HepG2 (cell line): ENCODE measurements around the gene WWP2. TPM values are rescaled to one million over a fixed set of nuclear protein-coding genes. Genes with fewer than 3 reads are reported as not detected.

Experiments
- ATAC-seq: fragments of 200-7000 bp; cut with Tn5 transposase; 3 replicates; pipeline ENCODE4 v1.9.1; 2020; ENCODE audit warnings: mild to moderate bottlenecking, moderate library complexity
- BruUV-seq: library from RNA; stranded (reverse); fragments of 400-500 nt; replicated peaks from 2 replicates; lab custom pipeline; 2021; lab: Mats Ljungman, UMichigan
- CTCF ChIA-PET: fragments of 300-600 bp; formaldehyde crosslinking; extraction: SDS; loops from one replicate; lab custom pipeline; 2021; ENCODE audit warnings: low total read pairs, inconsistent platforms, low intra/inter-chr PET ratio; lab: Yijun Ruan, JAX
- POLR2A ChIA-PET: fragments of 350-600 bp; sonication (Branson Sonifier 250); formaldehyde crosslinking; loops from one replicate; lab custom pipeline; 2020; ENCODE audit warnings: antibody characterized with exemption, inconsistent platforms; lab: Yijun Ruan, JAX
- DNase-seq: peaks from one replicate; pipeline ENCODE4 v3.0.0-alpha.2; 2015; ENCODE audit warnings: low spot score
- FAIRE-seq: peaks from 3 replicates; lab custom pipeline; 2011; peaks lifted over from hg19 to GRCh38; lab: Jason Lieb, UNC
- H2AFZ ChIP-seq: one replicate; pipeline ENCODE4 v1.6.1; 2011; ENCODE audit warnings: low read length, inconsistent platforms
- H3K27ac ChIP-seq: fragments of 300-600 bp; 3 replicates; pipeline ENCODE4 v1.8.0; 2011; ENCODE audit warnings: mixed run types, mild to moderate bottlenecking, mixed read lengths, low read length, inconsistent platforms; ENCODE audit not compliant: insufficient read depth; ENCODE audit errors: extremely low read length
- H3K27me3 ChIP-seq, 2 experiments: fragments of 200-600 bp in 1 of 2; 2 replicates in 1 of 2; 3 replicates in 1 of 2; pipeline versions ENCODE4 v1.6.0 to v1.8.0; 2011; ENCODE audit warnings: low read length in 2 of 2, mild to moderate bottlenecking in 2 of 2, moderate library complexity in 2 of 2, inconsistent platforms in 1 of 2; ENCODE audit not compliant: insufficient read depth in 2 of 2, control insufficient read depth in 1 of 2
- H3K36me3 ChIP-seq, 2 experiments: fragments of 200-600 bp in 1 of 2; replicated peaks in 1 of 2; 2 replicates in 1 of 2; 3 replicates in 1 of 2; pipeline versions ENCODE4 v1.5.1 to v1.8.0; 2011; ENCODE audit warnings: low read length in 2 of 2, inconsistent platforms in 1 of 2; ENCODE audit not compliant: insufficient read depth in 2 of 2, control insufficient read depth in 1 of 2
- H3K4me1 ChIP-seq: 2 replicates; pipeline ENCODE4 v1.5.1; 2012; ENCODE audit warnings: low read length, inconsistent platforms; ENCODE audit not compliant: insufficient read depth
- H3K4me2 ChIP-seq: 2 replicates; pipeline ENCODE4 v1.6.0; 2011; ENCODE audit warnings: low read depth, low read length, inconsistent platforms
- H3K4me3 ChIP-seq, 3 experiments: fragments of 200-600 bp in 1 of 3; sonication (generic), shearing (Covaris generic) in 1 of 3; replicated peaks in 1 of 3; 2 replicates each; pipeline ENCODE4 v1.5.1; 2011 to 2016; ENCODE audit warnings: low read length in 3 of 3, inconsistent platforms in 2 of 3, low read depth in 2 of 3, mild to moderate bottlenecking in 2 of 3, control low read depth in 1 of 3, mixed read lengths in 1 of 3; ENCODE audit not compliant: insufficient read depth in 1 of 3
- H3K79me2 ChIP-seq: one replicate; pipeline ENCODE4 v1.6.1; 2011; ENCODE audit warnings: low read length, inconsistent platforms; ENCODE audit not compliant: insufficient read depth
- H3K9ac ChIP-seq: 2 replicates; pipeline ENCODE4 v1.6.0; 2011; ENCODE audit warnings: mild to moderate bottlenecking, low read depth, low read length, inconsistent platforms; ENCODE audit not compliant: insufficient read depth
- H3K9me3 ChIP-seq: 2 replicates; pipeline ENCODE4 v1.5.1; 2012; ENCODE audit warnings: mild to moderate bottlenecking, low read length
- H4K20me1 ChIP-seq: 2 replicates; pipeline ENCODE4 v1.6.0; 2011; ENCODE audit warnings: inconsistent platforms, mild to moderate bottlenecking, low read length, moderate library complexity; ENCODE audit not compliant: insufficient read depth
- CBFB ChIP-seq: sonication (generic); formaldehyde crosslinking; IDR thresholded peaks from 2 replicates; pipeline ENCODE4 v1.4.0; 2020; ENCODE audit warnings: missing genetic modification reagents
- FOXA1 ChIP-seq, 2 experiments: fragments of 450-650 bp in 1 of 2; sonication (generic) in 1 of 2; formaldehyde crosslinking in 1 of 2; IDR thresholded peaks; 2 replicates each; pipeline versions ENCODE4 v1.4.0 to v1.6.1; 2016 to 2020; ENCODE audit warnings: missing genetic modification reagents in 1 of 2
- ISX ChIP-seq: sonication (generic); formaldehyde crosslinking; conservative IDR thresholded peaks from 2 replicates; pipeline ENCODE4 v1.5.0; 2020; ENCODE audit warnings: missing genetic modification reagents
- JDP2 ChIP-seq: sonication (generic); formaldehyde crosslinking; IDR thresholded peaks from 2 replicates; pipeline ENCODE4 v1.8.1; 2022; ENCODE audit warnings: missing genetic modification reagents, borderline replicate concordance
- KDM6A ChIP-seq: IDR thresholded peaks from 2 replicates; pipeline ENCODE4 v1.6.1; 2016; ENCODE audit warnings: low read depth
- NCOA1 ChIP-seq: sonication (generic); formaldehyde crosslinking; IDR thresholded peaks from 2 replicates; pipeline ENCODE4 v1.9.0; 2021; ENCODE audit warnings: missing genetic modification reagents
- NCOR1 ChIP-seq: fragments of 200-600 bp; sonication (generic); IDR thresholded peaks from 2 replicates; pipeline ENCODE4 v1.7.0; 2017; ENCODE audit warnings: antibody characterized with exemption, low read length, borderline replicate concordance
- PRMT3 ChIP-seq: sonication (generic); formaldehyde crosslinking; IDR thresholded peaks from 2 replicates; pipeline ENCODE4 v1.8.1; 2022; ENCODE audit warnings: low read depth, mild to moderate bottlenecking, moderate library complexity, missing genetic modification reagents, borderline replicate concordance
- SAFB2 ChIP-seq: sonication (generic); formaldehyde crosslinking; IDR thresholded peaks from 2 replicates; pipeline ENCODE4 v1.5.1; 2020; ENCODE audit warnings: missing genetic modification reagents, low read depth, mild to moderate bottlenecking, borderline replicate concordance
- SNAPC5 ChIP-seq: sonication (generic); formaldehyde crosslinking; IDR thresholded peaks from 2 replicates; pipeline ENCODE4 v1.8.1; 2023; ENCODE audit warnings: mild to moderate bottlenecking, missing genetic modification reagents, borderline replicate concordance
- SRF ChIP-seq: IDR thresholded peaks from 2 replicates; pipeline ENCODE4 v1.6.1; 2011; ENCODE audit warnings: mild to moderate bottlenecking, low read depth, low read length, moderate library complexity
- TCF7L2 ChIP-seq: IDR thresholded peaks from 2 replicates; pipeline ENCODE4 v1.6.1; 2011; ENCODE audit warnings: mild to moderate bottlenecking, low read depth, low read length, moderate library complexity
- TSC22D2 ChIP-seq: sonication (generic); formaldehyde crosslinking; IDR thresholded peaks from 2 replicates; pipeline ENCODE4 v1.5.1; 2020; ENCODE audit warnings: missing genetic modification reagents, mild to moderate bottlenecking, borderline replicate concordance
- ZNF34 ChIP-seq: sonication (generic); formaldehyde crosslinking; IDR thresholded peaks from 2 replicates; pipeline ENCODE4 v1.4.0; 2020; ENCODE audit warnings: mild to moderate bottlenecking, missing genetic modification reagents, borderline replicate concordance
- ZNF350 ChIP-seq: sonication (generic); formaldehyde crosslinking; IDR thresholded peaks from 2 replicates; pipeline ENCODE4 v1.4.0; 2020; ENCODE audit warnings: mild to moderate bottlenecking, low read depth, missing genetic modification reagents, borderline replicate concordance
- ZNF367 ChIP-seq: sonication (generic); formaldehyde crosslinking; IDR thresholded peaks from 2 replicates; pipeline ENCODE4 v1.4.0; 2020; ENCODE audit warnings: missing genetic modification reagents, borderline replicate concordance
- ZNF737 ChIP-seq: sonication (generic); formaldehyde crosslinking; IDR thresholded peaks from 2 replicates; pipeline ENCODE4 v1.5.0; 2020; ENCODE audit warnings: missing genetic modification reagents, mild to moderate bottlenecking, borderline replicate concordance
- ZNF772 ChIP-seq: sonication (generic); formaldehyde crosslinking; IDR thresholded peaks from 2 replicates; pipeline ENCODE4 v1.5.0; 2020; ENCODE audit warnings: mild to moderate bottlenecking, missing genetic modification reagents
- ZNF790 ChIP-seq: sonication (generic); formaldehyde crosslinking; IDR thresholded peaks from 2 replicates; pipeline ENCODE4 v1.8.0; 2022; ENCODE audit warnings: missing genetic modification reagents, mild to moderate bottlenecking, borderline replicate concordance
- ZSCAN20 ChIP-seq: sonication (generic); formaldehyde crosslinking; IDR thresholded peaks from 2 replicates; pipeline ENCODE4 v1.4.0; 2020; ENCODE audit warnings: missing genetic modification reagents, mild to moderate bottlenecking, borderline replicate concordance
- WGBS: methylation state at CpG from one replicate; pipeline ENCODE4 v1.1.6; 2017; ENCODE audit warnings: low lambda C conversion rate; 5-methylcytosine and 5-hydroxymethylcytosine counted together
- in situ Hi-C: cut with HindIII; loops from 2 replicates; pipeline ENCODE4 v1.10.0; 2017; ENCODE audit warnings: low pct_unique_long_range_greater_than_20kb; ENCODE audit not compliant: extremely low pct_ligation_motif_present
- intact Hi-C: fragments of 100-400 bp; cut with micrococcal nuclease; formaldehyde crosslinking; loops from one replicate; pipeline ENCODE4 v1.10.0; 2022; ENCODE audit not compliant: unreplicated experiment
- polyA plus RNA-seq, 8 experiments: library from polyadenylated mRNA; depleted of rRNA in 3 of 8; stranded (reverse) in 7 of 8; unstranded in 1 of 8; fragments of >200 nt; fragmentation: Illumina TruSeq in 4 of 8; extraction: Trizol in 4 of 8; gene quantifications; 2 replicates each; pipeline versions ENCODE4 v1.2.1 to v1.2.3, GENCODE V29; 2011 to 2016; ENCODE audit warnings: low read depth in 4 of 8, missing spikeins in 1 of 8, mixed read lengths in 1 of 8; ENCODE audit not compliant: insufficient read depth in 1 of 8
- total RNA-seq, 5 experiments: library from RNA; depleted of rRNA; stranded (reverse); fragments of >200 nt; fragmentation: Illumina TruSeq; extraction: Trizol; gene quantifications; 2 replicates each; pipeline ENCODE4 v1.2.3, GENCODE V29; 2016; ENCODE audit warnings: low read depth in 1 of 5
- TF ChIP-seq, protein P1 (sequence below): sonication (generic); formaldehyde crosslinking; IDR thresholded peaks from 2 replicates; pipeline ENCODE4 v1.4.0; 2020; ENCODE audit warnings: mild to moderate bottlenecking, missing genetic modification reagents
- TF ChIP-seq, protein P2 (sequence below): sonication (generic); formaldehyde crosslinking; IDR thresholded peaks from 2 replicates; pipeline ENCODE4 v1.8.0; 2022; ENCODE audit warnings: missing genetic modification reagents, low read depth, mild to moderate bottlenecking, borderline replicate concordance
- TF ChIP-seq, protein P3 (sequence below): sonication (generic); formaldehyde crosslinking; IDR thresholded peaks from 2 replicates; pipeline ENCODE4 v1.4.0; 2020; ENCODE audit warnings: mild to moderate bottlenecking, missing genetic modification reagents

WWP2 gene
- total and polyA plus RNA-seq, 2 of the 13 experiments (the other 11 are each of a cell fraction or from before 2014, with no cell fraction given), result 11.4 to 28.2 TPM

DNA sequence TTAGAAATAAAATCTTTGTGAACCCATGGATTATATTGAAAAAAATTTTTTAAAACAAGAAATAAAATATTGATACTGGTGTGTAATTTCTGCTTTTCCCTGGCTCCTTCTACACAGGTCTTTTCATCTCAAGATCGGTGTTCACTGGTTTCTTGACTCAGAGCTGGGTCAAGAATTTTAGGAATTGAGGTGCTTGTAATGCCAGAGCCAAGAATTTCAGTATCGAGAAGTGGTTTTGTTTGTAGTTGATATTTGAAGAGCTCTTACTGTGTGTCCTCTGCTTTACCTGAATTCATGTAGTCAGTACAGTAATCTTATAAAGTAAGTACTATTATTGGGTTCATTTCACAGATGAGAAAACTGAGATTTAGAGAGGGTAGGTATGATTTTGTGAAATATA is 7.3 kb downstream of the WWP2 start (continued):
- TF ChIP-seq ZNF790 (CRISPR knock-in tag), result no peak
- TF ChIP-seq, protein P1, sequence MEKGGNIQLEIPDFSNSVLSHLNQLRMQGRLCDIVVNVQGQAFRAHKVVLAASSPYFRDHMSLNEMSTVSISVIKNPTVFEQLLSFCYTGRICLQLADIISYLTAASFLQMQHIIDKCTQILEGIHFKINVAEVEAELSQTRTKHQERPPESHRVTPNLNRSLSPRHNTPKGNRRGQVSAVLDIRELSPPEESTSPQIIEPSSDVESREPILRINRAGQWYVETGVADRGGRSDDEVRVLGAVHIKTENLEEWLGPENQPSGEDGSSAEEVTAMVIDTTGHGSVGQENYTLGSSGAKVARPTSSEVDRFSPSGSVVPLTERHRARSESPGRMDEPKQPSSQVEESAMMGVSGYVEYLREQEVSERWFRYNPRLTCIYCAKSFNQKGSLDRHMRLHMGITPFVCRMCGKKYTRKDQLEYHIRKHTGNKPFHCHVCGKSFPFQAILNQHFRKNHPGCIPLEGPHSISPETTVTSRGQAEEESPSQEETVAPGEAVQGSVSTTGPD (CRISPR knock-in tag), result no peak
- no peak for TF ChIP-seq ZNF34 (CRISPR knock-in tag)
- TF ChIP-seq ZNF772 (CRISPR knock-in tag), result no peak
- TF ChIP-seq TSC22D2 (CRISPR knock-in tag), result no peak

- H3K9me3 ChIP-seq, result no peaks in the 10 kb centered on the region
- CTCF ChIA-PET, result no interaction called here
- POLR2A ChIA-PET, result interaction anchor here (0.9 to 1.5 kb wide), 2 partner anchors 9 to 10 kb away, joined by 3 read pairs; partner anchors contain the start of gene WWP2
- H3K27me3 ChIP-seq, result no peaks in the 10 kb centered on the region
- H3K27ac ChIP-seq, result no peak overlapping the region
- in situ Hi-C loops (no loop called here), intact Hi-C loops (no loop called here)
- peaks cover 74% of the 10 kb centered on the region for H3K4me1 ChIP-seq
- H3K4me3 ChIP-seq, result no peak overlapping the region
- no TSS peak for BruUV-seq
- WGBS, result 48% methylated on average over 2 of the region's 2 CpGs
- no peaks in the 10 kb centered on the region; a peak in 1 of 5 replicates for H3K36me3 ChIP-seq
- no peak; the same call in 2 of the 3 replicates for ATAC-seq
- no peak overlapping the region for H3K9ac ChIP-seq
- no peak for FAIRE-seq
- no peak for DNase-seq
- no peaks in the 10 kb centered on the region for H4K20me1 ChIP-seq
- peaks cover 69% of the 10 kb centered on the region for H3K79me2 ChIP-seq
- no peak overlapping the region for H2AFZ ChIP-seq
- no peak overlapping the region for H3K4me2 ChIP-seq
- no peak for TF ChIP-seq SRF
- TF ChIP-seq ZNF737 (CRISPR knock-in tag), result no peak
- no peak for TF ChIP-seq SAFB2
- TF ChIP-seq, protein P2, sequence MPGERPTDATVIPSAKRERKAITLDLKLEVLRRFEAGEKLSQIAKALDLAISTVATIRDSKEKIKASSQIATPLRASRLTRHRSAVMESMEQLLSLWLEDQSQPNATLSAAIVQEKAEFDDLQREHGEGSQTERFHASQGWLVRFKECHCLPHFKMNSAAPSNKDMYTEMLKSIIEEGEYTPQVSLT (CRISPR knock-in tag), result no peak
- TF ChIP-seq, protein P3, sequence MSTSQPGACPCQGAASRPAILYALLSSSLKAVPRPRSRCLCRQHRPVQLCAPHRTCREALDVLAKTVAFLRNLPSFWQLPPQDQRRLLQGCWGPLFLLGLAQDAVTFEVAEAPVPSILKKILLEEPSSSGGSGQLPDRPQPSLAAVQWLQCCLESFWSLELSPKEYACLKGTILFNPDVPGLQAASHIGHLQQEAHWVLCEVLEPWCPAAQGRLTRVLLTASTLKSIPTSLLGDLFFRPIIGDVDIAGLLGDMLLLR (CRISPR knock-in tag), result no peak
- TF ChIP-seq NCOR1, result no peak
- no peak for TF ChIP-seq ZNF350
- no peak for TF ChIP-seq PRMT3
- no peak for TF ChIP-seq FOXA1 (IDR thresholded peaks at IDR 0.05)
- TF ChIP-seq FOXA1 (CRISPR knock-in tag; IDR thresholded peaks at IDR 0.05), result peak; percentile 71
- no peak for TF ChIP-seq KDM6A
- no peak for TF ChIP-seq JDP2 (CRISPR knock-in tag)
- TF ChIP-seq ZNF367, result no peak
- TF ChIP-seq ISX (CRISPR knock-in tag), result no peak
- no peak for TF ChIP-seq CBFB (CRISPR knock-in tag)
- TF ChIP-seq ZSCAN20 (CRISPR knock-in tag), result no peak
- TF ChIP-seq NCOA1 (CRISPR knock-in tag), result no peak
- no peak for TF ChIP-seq TCF7L2
- TF ChIP-seq SNAPC5 (CRISPR knock-in tag), result no peak
Measured at GRCh38 chr16:69771651-69771967, 9.5 kb downstream of the WWP2 start.
